Progenitor cell of endocrine pancreas (in vitro differentiated cells): ENCODE data around the gene CYP26B1. TPM values are rescaled to one million over a fixed set of nuclear protein-coding genes. Genes with fewer than 3 reads are reported as not detected.

Experiments
- DNase-seq: peaks from one replicate; pipeline ENCODE4 v3.0.0; 2021; ENCODE audit warnings: low spot score; ENCODE audit not compliant: unreplicated experiment
- H3K27ac Mint-ChIP-seq: 2 replicates; pipeline ENCODE4 v1.8.0; 2021; ENCODE audit warnings: mild to moderate bottlenecking, moderate library complexity, mixed read lengths
- H3K27me3 Mint-ChIP-seq: 2 replicates; pipeline ENCODE4 v1.8.0; 2021; ENCODE audit warnings: mixed read lengths
- H3K36me3 Mint-ChIP-seq: 2 replicates; pipeline ENCODE4 v1.8.0; 2022; ENCODE audit warnings: mixed read lengths; ENCODE audit not compliant: insufficient read depth
- H3K4me1 Mint-ChIP-seq: 2 replicates; pipeline ENCODE4 v1.8.0; 2021; ENCODE audit warnings: low read depth, mixed read lengths
- H3K4me3 Mint-ChIP-seq: 2 replicates; pipeline ENCODE4 v1.8.0; 2021; ENCODE audit warnings: low read depth, mild to moderate bottlenecking, moderate library complexity, mixed read lengths
- H3K9me3 Mint-ChIP-seq: 2 replicates; pipeline ENCODE4 v1.8.0; 2021; ENCODE audit warnings: low read depth, mixed read lengths
- CTCF ChIP-seq: fragments of 200-600 bp; sonication (generic); IDR thresholded peaks from one replicate; pipeline ENCODE4 v1.5.0; 2021; ENCODE audit warnings: antibody characterized with exemption, mild to moderate bottlenecking; ENCODE audit not compliant: unreplicated experiment
- total RNA-seq: library from RNA; stranded (reverse); gene quantifications from 2 replicates; pipeline ENCODE4 v1.2.1, GENCODE V29; 2021

CYP26B1 gene
- total RNA-seq, 1 donor from 2014 or later = 31.5 TPM

- Mint-ChIP-seq H3K9me3 (no peaks in the 10 kb centered on the region), H3K27me3 (no peaks in the 10 kb centered on the region), H3K27ac (no peak overlapping the region), H3K36me3 (peaks cover 1% of the 10 kb centered on the region), H3K4me1 (no peaks in the 10 kb centered on the region), H3K4me3 (no peak overlapping the region)
- DNase-seq = no peak
- TF ChIP-seq CTCF = no peak
These were observed 19.4 kb downstream of the CYP26B1 start for GRCh38 chr2:72128059-72128842.

GRCh38 chr2:72127401-72128058 lies 20.1 kb downstream of the CYP26B1 start:
- no peak for DNase-seq
- no peaks in the 10 kb centered on the region for H3K4me1 Mint-ChIP-seq
- no peak overlapping the region for H3K27ac Mint-ChIP-seq
- H3K4me3 Mint-ChIP-seq = no peak overlapping the region
- H3K27me3 Mint-ChIP-seq = no peaks in the 10 kb centered on the region
- no peaks in the 10 kb centered on the region for H3K9me3 Mint-ChIP-seq
- no peak for TF ChIP-seq CTCF
- H3K36me3 Mint-ChIP-seq = no peaks in the 10 kb centered on the region

GRCh38 chr2:72126186-72127100 lies 21.2 kb downstream of the CYP26B1 start:
- Mint-ChIP-seq H3K36me3 (no peaks in the 10 kb centered on the region), H3K27ac (no peak overlapping the region)

GRCh38 chr2:72124376-72124775 lies 23.3 kb downstream of the CYP26B1 start:
- no peak for TF ChIP-seq CTCF
- no peaks in the 10 kb centered on the region for H3K9me3 Mint-ChIP-seq
- H3K27ac Mint-ChIP-seq = no peak overlapping the region
- no peak overlapping the region for H3K4me3 Mint-ChIP-seq
- no peaks in the 10 kb centered on the region for H3K27me3 Mint-ChIP-seq
- no peaks in the 10 kb centered on the region for H3K4me1 Mint-ChIP-seq
- no peak for DNase-seq
- H3K36me3 Mint-ChIP-seq = no peaks in the 10 kb centered on the region

More at GRCh38 chr2:72126186-72127100, 21.2 kb downstream of the CYP26B1 start:
- no peak for DNase-seq
- no peak for TF ChIP-seq CTCF
- Mint-ChIP-seq H3K27me3 (no peaks in the 10 kb centered on the region), H3K9me3 (no peaks in the 10 kb centered on the region), H3K4me3 (no peak overlapping the region), H3K4me1 (no peaks in the 10 kb centered on the region)

GRCh38 chr2:72121153-72121552 lies 26.5 kb downstream of the CYP26B1 start:
- Mint-ChIP-seq H3K36me3 (no peaks in the 10 kb centered on the region), H3K4me3 (no peak overlapping the region), H3K27ac (no peak overlapping the region), H3K27me3 (no peaks in the 10 kb centered on the region), H3K4me1 (no peaks in the 10 kb centered on the region), H3K9me3 (no peaks in the 10 kb centered on the region)
- no peak for DNase-seq
- no peak for TF ChIP-seq CTCF
